B cell (primary cell): Measurements from ENCODE around the gene SPG7. TPM values are rescaled to one million over a fixed set of nuclear protein-coding genes. Genes with fewer than 3 reads are reported as not detected.

Experiments
- ATAC-seq: fragments of 200-7000 bp; cut with Tn5 transposase; one replicate; pipeline ENCODE4 v1.10.0; 2021; ENCODE audit warnings: low read depth, mild to moderate bottlenecking, moderate number of reproducible peaks, moderate library complexity
- CTCF ChIA-PET: fragments of 350-600 bp; sonication (Branson Sonifier 250); formaldehyde crosslinking; loops from one replicate; lab custom pipeline; 2021; ENCODE audit warnings: antibody characterized with exemption, inconsistent platforms; lab: Charles Lee
- POLR2A ChIA-PET: fragments of 350-600 bp; sonication (Branson Sonifier 250); formaldehyde crosslinking; loops from one replicate; lab custom pipeline; 2021; ENCODE audit warnings: antibody characterized with exemption; lab: Charles Lee
- DNase-seq: peaks from one replicate; pipeline ENCODE4 v3.0.0; 2013
- H2AFZ ChIP-seq: 2 replicates; pipeline ENCODE4 v1.6.1; 2012; ENCODE audit warnings: mild to moderate bottlenecking, low read depth, low read length; ENCODE audit not compliant: insufficient read depth, poor library complexity, severe bottlenecking
- H3K27ac ChIP-seq, 2 donors: 1 replicate in 1 of 2; 2 replicates in 1 of 2; pipeline ENCODE4 v1.5.1; 2012 to 2013; ENCODE audit warnings: low read length in 2 of 2, mild to moderate bottlenecking in 2 of 2, moderate library complexity in 1 of 2
- H3K27me3 ChIP-seq, 4 experiments: fragments of 200-600 bp in 1 of 4; sonication (generic) in 1 of 4; replicated peaks in 1 of 4; 1 replicate in 2 of 4; 2 replicates in 2 of 4; pipeline versions ENCODE4 v1.6.1 to v1.7.0; 2013 to 2016; ENCODE audit warnings: low read length in 3 of 4, mild to moderate bottlenecking in 2 of 4, mixed read lengths in 1 of 4, moderate library complexity in 1 of 4; ENCODE audit not compliant: insufficient read depth in 4 of 4, control insufficient read depth in 3 of 4; ENCODE audit errors: control extremely low read depth in 1 of 4
- H3K36me3 ChIP-seq, 2 experiments: replicated peaks in 1 of 2; 1 replicate in 1 of 2; 2 replicates in 1 of 2; pipeline versions ENCODE4 v1.6.1 to v1.7.1; 2013; ENCODE audit warnings: low read length in 1 of 2; ENCODE audit not compliant: insufficient read depth in 2 of 2, control insufficient read depth in 1 of 2; ENCODE audit errors: control extremely low read depth in 1 of 2, extremely low read depth in 1 of 2
- H3K4me1 ChIP-seq, 2 donors: fragments of 200-600 bp in 1 of 2; sonication (generic) in 1 of 2; 1 replicate in 1 of 2; 2 replicates in 1 of 2; pipeline versions ENCODE4 v1.5.1 to v1.6.1; 2013 to 2017; ENCODE audit warnings: low read length in 2 of 2; ENCODE audit not compliant: control insufficient read depth in 2 of 2, insufficient read depth in 2 of 2
- H3K4me2 ChIP-seq: replicated peaks from 2 replicates; pipeline ENCODE3; 2012; ENCODE audit warnings: mild to moderate bottlenecking, low read depth, low read length; ENCODE audit not compliant: poor library complexity, severe bottlenecking
- H3K4me3 ChIP-seq, 5 experiments: fragments of 200-600 bp in 1 of 5; sonication (generic) in 1 of 5; 1 replicate in 3 of 5; 2 replicates in 2 of 5; pipeline versions ENCODE4 v1.5.1 to v1.7.0; 2011 to 2016; ENCODE audit warnings: low read length in 4 of 5, mild to moderate bottlenecking in 4 of 5, low read depth in 2 of 5, control low read depth in 1 of 5, moderate library complexity in 1 of 5; ENCODE audit not compliant: insufficient read depth in 1 of 5; ENCODE audit errors: control extremely low read depth in 1 of 5, extremely low read depth in 1 of 5
- H3K79me2 ChIP-seq: fragments of 200-600 bp; sonication (generic); one replicate; pipeline ENCODE4 v1.6.0; 2016; ENCODE audit warnings: low read length; ENCODE audit not compliant: control insufficient read depth, insufficient read depth
- H3K9ac ChIP-seq: fragments of 200-600 bp; sonication (generic); 2 replicates; pipeline ENCODE4 v1.6.1; 2017; ENCODE audit warnings: mild to moderate bottlenecking, low read length, moderate library complexity
- H3K9me3 ChIP-seq, 3 donors: one replicate each; pipeline versions ENCODE4 v1.6.1 to v1.7.1; 2013; ENCODE audit warnings: low read length in 2 of 3; ENCODE audit not compliant: control insufficient read depth in 2 of 3, insufficient read depth in 1 of 3; ENCODE audit errors: control extremely low read depth in 1 of 3
- H4K20me1 ChIP-seq: 2 replicates; pipeline ENCODE4 v1.6.0; 2012; ENCODE audit warnings: mild to moderate bottlenecking, low read length; ENCODE audit not compliant: insufficient read depth, control insufficient read depth, poor library complexity, severe bottlenecking
- H3K27ac Mint-ChIP-seq: one replicate; pipeline ENCODE4 v1.8.0; 2021; ENCODE audit warnings: mixed read lengths
- H3K27me3 Mint-ChIP-seq: one replicate; pipeline ENCODE4 v1.8.0; 2021; ENCODE audit warnings: mixed read lengths
- H3K4me1 Mint-ChIP-seq: one replicate; pipeline ENCODE4 v1.8.0; 2021; ENCODE audit warnings: mixed read lengths
- H3K4me3 Mint-ChIP-seq: one replicate; pipeline ENCODE4 v1.8.0; 2021; ENCODE audit warnings: mixed read lengths
- H3K9me3 Mint-ChIP-seq: one replicate; pipeline ENCODE4 v1.8.0; 2022; ENCODE audit warnings: mixed read lengths; ENCODE audit not compliant: insufficient read depth
- CTCF ChIP-seq: fragments of 200-600 bp; IDR thresholded peaks from one replicate; pipeline ENCODE4 v1.8.0; 2022; ENCODE audit warnings: antibody characterized with exemption, mild to moderate bottlenecking
- EZH2 ChIP-seq: IDR thresholded peaks from 2 replicates; pipeline ENCODE4 v1.6.1; 2012; ENCODE audit warnings: borderline replicate concordance, low read depth, mild to moderate bottlenecking, moderate library complexity, low read length; ENCODE audit not compliant: insufficient read depth, poor library complexity, severe bottlenecking
- WGBS: methylation state at CpG from one replicate; pipeline ENCODE4 v1.1.5; 2013; ENCODE audit warnings: missing lambda C conversion rate; ENCODE audit not compliant: insufficient coverage; 5-methylcytosine and 5-hydroxymethylcytosine counted together
- intact Hi-C: fragments of 100-400 bp; cut with micrococcal nuclease; formaldehyde crosslinking; loops from one replicate; pipeline ENCODE4 v1.10.0; 2022
- polyA plus RNA-seq: library from polyadenylated mRNA; depleted of rRNA; stranded (reverse); fragments of >200 nt; gene quantifications from 2 replicates; pipeline ENCODE4 v1.2.3, GENCODE V29; 2012
- total RNA-seq, 2 donors: library from RNA; stranded (reverse); fragments of 120-200 nt in 1 of 2; gene quantifications; 1 replicate in 1 of 2; 2 replicates in 1 of 2; pipeline versions ENCODE4 v1.2.3 to v1.2.4, GENCODE V29; 2013 to 2022

The SPG7 gene
- total and polyA plus RNA-seq, 2 donors (not counting 1 experiment from before 2014, with no cell fraction given): 146 to 157 TPM

- Histone ChIP-seq H4K20me1 (peaks cover 94% of the 10 kb centered on the region), H3K27ac (no peak overlapping the region), H3K4me1 (peaks cover 8 to 14% of the 10 kb centered on the region in 2 donors), H3K9me3 (no peaks in the 10 kb centered on the region), H2AFZ (no peak overlapping the region), H3K27me3 (no peaks in the 10 kb centered on the region), H3K36me3 (peaks cover 0 to 5% of the 10 kb centered on the region in 2 experiments), H3K4me3 (no peak overlapping the region), H3K9ac (no peak overlapping the region), H3K79me2 (peaks cover 89% of the 10 kb centered on the region), H3K4me2 (no peak overlapping the region)
- DNase-seq: no peak
- Mint-ChIP-seq H3K27me3 (no peaks in the 10 kb centered on the region), H3K9me3 (no peaks in the 10 kb centered on the region), H3K27ac (no peak overlapping the region), H3K4me3 (no peak overlapping the region), H3K4me1 (peaks cover 58% of the 10 kb centered on the region)
- TF ChIP-seq CTCF (no peak), EZH2 (no peak)
- POLR2A ChIA-PET: no interaction called here
- WGBS: 98% methylated on average over 4 of the region's 7 CpGs
- intact Hi-C loops: no loop called here
- no peak for ATAC-seq
- CTCF ChIA-PET: interaction anchor here (0.9 kb wide), 1 partner anchor 16 kb away, joined by 3 read pairs; no protein-coding TSS in a partner anchor
These were observed 40.8 kb upstream of the SPG7 start for GRCh38 chr16:89467382-89467781.

GRCh38 chr16:89472711-89473075 lies 35.5 kb upstream of the SPG7 start:
- CTCF ChIA-PET: interaction anchor here (1.5 kb wide), 1 partner anchor 138 kb away, joined by 3 read pairs; no protein-coding TSS in a partner anchor
- Histone ChIP-seq H3K9me3 (no peaks in the 10 kb centered on the region), H3K36me3 (no peaks in the 10 kb centered on the region), H3K4me2 (no peak overlapping the region), H3K9ac (no peak overlapping the region), H4K20me1 (peaks cover 99% of the 10 kb centered on the region), H3K79me2 (peaks cover 100% of the 10 kb centered on the region), H3K4me3 (no peak overlapping the region), H2AFZ (no peak overlapping the region), H3K27me3 (no peaks in the 10 kb centered on the region), H3K4me1 (peaks cover 41 to 66% of the 10 kb centered on the region in 2 donors), H3K27ac (no peak overlapping the region)
- intact Hi-C loops: no loop called here
- ATAC-seq (no peak), DNase-seq (no peak)
- Mint-ChIP-seq H3K27ac (no peak overlapping the region), H3K27me3 (no peaks in the 10 kb centered on the region), H3K4me3 (no peak overlapping the region), H3K9me3 (no peaks in the 10 kb centered on the region), H3K4me1 (peaks cover 72% of the 10 kb centered on the region)
- POLR2A ChIA-PET: no interaction called here
- WGBS: 100% methylated on average over 1 of the region's 2 CpGs
- no peak for TF ChIP-seq CTCF
- TF ChIP-seq EZH2: no peak
